NCI-H446 treated with DMSO at 0.1 percent for 48 hours (cell line): ENCODE results near the gene ZFYVE26.
"Not testable (repeated sequence)": the region's sequence is repeated elsewhere in the genome, so short reads cannot be mapped to it uniquely, and the experiment has no call there.

ENCODE experiments used
- DNase-seq: peaks from one replicate; lab custom pipeline; 2025; lab: John Stamatoyannopoulos, UW

ZFYVE26 gene

DNA sequence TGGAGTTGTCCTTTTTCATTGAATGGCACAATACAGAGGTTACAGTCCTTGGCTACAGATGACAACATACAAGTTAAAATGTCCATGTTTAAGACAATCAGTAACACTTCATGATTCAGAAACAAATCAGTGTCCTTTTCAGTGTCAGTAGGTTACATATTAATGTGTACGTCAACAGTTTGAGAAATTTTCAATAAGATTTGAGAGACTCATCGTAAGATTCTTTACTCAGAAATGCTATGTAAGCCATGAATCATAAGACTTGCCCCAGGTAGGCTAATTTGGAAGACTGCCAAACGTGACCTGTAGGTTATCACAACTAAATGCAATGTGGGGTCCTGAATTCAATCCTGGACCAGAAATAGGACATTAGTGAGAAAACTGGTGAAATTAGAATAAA is 111.2 kb downstream of the ZFYVE26 start:
- DNase-seq: no peak

DNA sequence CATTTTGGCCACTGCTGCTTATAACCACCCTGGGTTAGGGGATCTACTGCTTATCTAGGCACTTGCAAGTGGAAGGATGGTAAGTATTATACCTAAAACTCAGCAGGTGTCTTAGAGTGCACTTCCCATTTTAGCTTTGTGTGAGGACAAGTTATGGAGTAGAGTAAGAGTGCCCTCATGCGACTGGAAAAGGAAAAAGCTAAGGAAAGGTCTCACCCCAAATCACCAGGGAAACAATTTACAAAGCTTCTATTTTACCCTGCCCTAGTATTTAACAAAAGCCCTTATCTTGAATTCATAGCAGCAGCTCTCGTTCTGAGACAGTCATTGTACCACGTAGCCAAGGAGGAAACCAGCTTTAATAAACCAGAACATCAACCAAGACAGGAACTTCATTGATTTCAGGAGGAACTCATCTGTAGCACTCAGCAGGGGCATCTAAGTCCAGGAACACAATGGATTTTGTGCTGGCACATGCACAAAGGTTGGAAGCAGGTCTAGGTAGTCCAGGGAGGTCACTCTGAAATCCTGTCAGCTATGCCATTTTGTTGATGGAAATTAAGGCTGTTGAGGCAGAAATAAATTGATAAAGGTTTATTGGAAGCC is 111.8 kb downstream of the ZFYVE26 start:
- DNase-seq: no peak

DNA sequence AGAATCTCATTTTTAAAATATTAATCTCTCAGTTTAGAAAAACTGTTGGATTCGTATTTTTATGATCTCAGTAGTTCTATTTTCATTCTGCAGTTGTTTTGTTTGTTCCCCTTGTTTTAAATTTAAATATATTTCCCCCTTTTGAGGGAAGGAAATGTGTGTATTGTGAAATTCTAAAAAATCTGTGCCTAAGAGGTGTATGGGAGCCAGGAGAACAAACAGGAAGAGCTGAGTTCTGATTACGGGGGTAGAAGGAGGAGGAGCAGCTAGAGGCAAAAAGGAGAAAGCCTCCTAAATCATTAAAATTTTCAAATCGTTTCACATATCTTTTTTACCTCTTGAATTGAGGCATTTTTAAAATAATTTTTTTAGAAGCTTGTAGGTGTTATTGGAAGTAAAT is 112.4 kb downstream of the ZFYVE26 start:
- no peak for DNase-seq

DNA sequence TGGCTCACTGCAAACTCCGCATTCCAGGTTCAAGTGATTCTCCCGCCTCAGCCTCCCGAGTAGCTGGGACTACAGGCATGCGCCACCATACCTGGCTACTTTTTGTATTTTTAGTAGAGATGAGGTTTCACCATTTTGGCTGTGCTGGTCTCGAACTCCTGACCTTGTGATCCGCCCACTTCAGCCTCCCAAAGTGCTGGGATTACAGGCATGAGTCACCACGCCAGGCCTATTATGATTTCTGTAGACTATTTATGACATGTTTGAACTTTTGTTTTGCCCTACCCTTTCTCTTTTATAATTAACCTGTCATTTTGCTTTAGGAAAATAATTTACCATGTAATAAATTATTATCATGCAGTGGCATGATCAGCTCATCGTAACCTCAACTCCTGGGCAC is 114.9 kb downstream of the ZFYVE26 start, which contains the start of gene RDH12:
Gene RDH12 (plus strand): TSS at position 395 of the 400 bp plus-strand sequence. CDS start 20,757 bp downstream, outside the sequence.
- DNase-seq: not testable (repeated sequence)

DNA sequence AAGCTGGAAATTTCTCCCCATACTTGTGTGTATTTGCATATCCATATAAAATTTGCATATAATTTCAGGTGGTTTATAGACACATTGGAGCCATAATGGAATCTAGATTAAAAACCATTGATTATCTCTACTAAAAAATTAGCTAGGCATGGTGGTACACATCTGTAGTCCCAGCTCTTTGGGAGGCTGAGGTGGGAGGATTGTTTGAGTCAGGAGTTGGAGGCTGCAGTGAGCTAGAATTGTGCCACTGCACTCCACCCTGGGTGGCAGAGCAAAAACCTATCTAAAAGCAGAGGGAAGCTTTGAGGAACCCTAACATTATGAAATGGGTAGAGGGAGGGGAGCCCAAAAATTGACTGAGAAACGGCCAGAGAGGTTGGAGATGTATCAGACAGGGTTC is 118.2 kb downstream of the ZFYVE26 start:
- no peak for DNase-seq

DNA sequence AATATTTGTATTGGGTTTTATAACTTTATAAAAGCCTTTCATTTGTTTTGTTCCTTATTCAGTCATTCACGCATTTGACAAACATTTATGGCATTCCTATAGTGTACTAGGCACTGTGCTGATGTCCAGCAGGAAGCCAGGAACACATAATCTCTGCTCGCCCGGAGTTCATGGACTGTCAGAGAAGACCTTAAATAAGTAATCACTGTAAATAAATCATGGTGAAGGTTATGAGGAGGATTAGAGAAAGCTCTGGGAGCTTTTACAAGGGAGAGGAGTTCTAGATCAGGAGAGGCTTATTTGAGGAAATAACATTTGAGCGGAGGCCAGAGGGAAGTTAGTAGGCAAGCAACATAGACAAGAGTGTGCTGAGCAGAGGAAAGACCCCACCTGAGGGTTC is 119.4 kb downstream of the ZFYVE26 start:
- DNase-seq: no peak
